Heart left ventricle (tissue), 16 donors: ENCODE measurements around the gene PRELID3B. TPM values are rescaled to one million over a fixed set of nuclear protein-coding genes. Genes with fewer than 3 reads are reported as not detected.

Experiments
- ATAC-seq, 4 donors: fragments of 200-7000 bp; cut with Tn5 transposase; one replicate each; pipeline ENCODE4 v1.9.1; 2020 to 2022; ENCODE audit warnings: moderate library complexity in 4 of 4, mild to moderate bottlenecking in 3 of 4, moderate number of reproducible peaks in 1 of 4
- DNase-seq, 5 donors: peaks; one replicate each; pipeline ENCODE4 v3.0.0-alpha.2; 2020
- H3K27ac ChIP-seq, 12 donors: fragments of 200-600 bp; sonication (generic) in 4 of 12; one replicate each; pipeline versions ENCODE4 v1.5.0 to v1.8.0; 2016 to 2022; ENCODE audit warnings: mild to moderate bottlenecking in 2 of 12
- H3K27me3 ChIP-seq, 9 donors: fragments of 200-600 bp; sonication (generic) in 2 of 9; one replicate each; pipeline versions ENCODE4 v1.5.1 to v1.8.0; 2016 to 2022; ENCODE audit warnings: mild to moderate bottlenecking in 3 of 9
- H3K36me3 ChIP-seq, 9 donors: fragments of 200-600 bp; sonication (generic) in 2 of 9; one replicate each; pipeline versions ENCODE4 v1.5.0 to v1.8.0; 2018 to 2022; ENCODE audit warnings: mild to moderate bottlenecking in 2 of 9
- H3K4me1 ChIP-seq, 12 donors: fragments of 200-600 bp; sonication (generic) in 4 of 12; one replicate each; pipeline versions ENCODE4 v1.5.0 to v1.8.0; 2016 to 2022; ENCODE audit warnings: mild to moderate bottlenecking in 3 of 12
- H3K4me3 ChIP-seq, 12 donors: fragments of 200-600 bp; sonication (generic) in 4 of 12; one replicate each; pipeline versions ENCODE4 v1.5.0 to v1.8.0; 2017 to 2022; ENCODE audit warnings: mild to moderate bottlenecking in 9 of 12, moderate library complexity in 4 of 12
- H3K9me3 ChIP-seq, 12 donors: fragments of 200-600 bp; sonication (generic) in 4 of 12; one replicate each; pipeline versions ENCODE4 v1.5.0 to v1.8.0; 2016 to 2022; ENCODE audit warnings: mild to moderate bottlenecking in 1 of 12
- CTCF ChIP-seq, 12 donors: fragments of 200-600 bp; sonication (generic) in 4 of 12; IDR thresholded peaks; one replicate each; pipeline versions ENCODE4 v1.5.0 to v1.8.0; 2018 to 2022; ENCODE audit warnings: antibody characterized with exemption in 12 of 12, mild to moderate bottlenecking in 5 of 12
- POLR2A ChIP-seq, 2 donors: fragments of 450-650 bp; IDR thresholded peaks; one replicate each; pipeline ENCODE4 v1.6.1; 2017; ENCODE audit warnings: antibody characterized with exemption in 2 of 2, mild to moderate bottlenecking in 2 of 2, moderate library complexity in 2 of 2
- WGBS, 4 donors: extraction: QIAGEN DNeasy Blood & Tissue Kit in 2 of 4; methylation state at CpG; one replicate each; pipeline versions ENCODE4 v1.1.5 to v1.1.7; 2013 to 2018; 5-methylcytosine and 5-hydroxymethylcytosine counted together
- intact Hi-C, 10 donors: fragments of 100-400 bp; cut with DNase I; formaldehyde crosslinking; loops; one replicate each; pipeline versions ENCODE4 v1.11.1 to v1.14.2; 2022
- polyA plus RNA-seq, 2 donors: library from polyadenylated mRNA; stranded (reverse); fragments of 200-250 nt; gene quantifications; one replicate each; pipeline ENCODE4 v1.2.3, GENCODE V29; 2013
- total RNA-seq, 9 donors: library from RNA; depleted of rRNA in 2 of 9; stranded (reverse); fragments of >200 nt in 2 of 9; fragmentation: NEBNext Ultra II Directional in 3 of 9; extraction: Animal tissue kit (Norgen Biotek cat#: 25700) in 3 of 9; gene quantifications; one replicate each; pipeline versions ENCODE4 v1.1.0 to v1.2.4, GENCODE V29; 2016 to 2023
- donor health status: ischemic (EF 13 %, LVEDD 7.1; RV severe dilation, severe dysfunction).
- donor health status: healthy with polysubstance abuse.
- donor health status: DM: no; HTN: yes; CAD: no.
- donor health status: DM: no; HTN: no; CAD: no.
- donor health status: ischemic (EF 25% LVEDD 6.9; RV normal size, moderate dysfunction).
- donor health status: ischemic (EF 25% LVEDD 5.7; RV mildly dilated, moderate dysfunction).
- donor health status: healthy.
- donor health status: DM: yes; HTN: yes; CAD: no.
- donor health status: ischemic (EF 35%, LVEDD 5.7; RV mildly dilated, moderate dysfunction).
- donor health status: nonischemic (EF 11% LVEDD 7.7; RV severe dilation, severe dysfunction).
- donor health status: DM: yes; HTN: yes; CAD: no.
- donor health status: PGD.
- donor health status: ischemic (EF 29% LVEDD 5.4; RV normal size, mild dysfunction).
- donor health status: nonischemic (EF 23%, LVEDD 6.1; RV moderate dilation, normal function).

PRELID3B gene
- total and polyA plus RNA-seq, 11 donors: 14.1 to 51.0 (median 43.2) TPM

- peak overlapping the region in 2 of 12 donors; percentile 20 to 37 for H3K27ac ChIP-seq
- no peak for TF ChIP-seq POLR2A (IDR thresholded peaks at IDR 0.05)
- TF ChIP-seq CTCF (IDR thresholded peaks at IDR 0.05): no peak
- peaks cover 7 to 100% (median 100%) of the 10 kb centered on the region in 9 donors for H3K36me3 ChIP-seq
- peak in 2 of 5 donors; percentile 13 to 17 for DNase-seq
- peak in 1 of 4 donors; percentile 7 for ATAC-seq
- intact Hi-C loops: no loop called here
- WGBS, 4 donors: 87 to 89% (median 89%) methylated on average over 22 to 23 of the region's 23 CpGs
- H3K9me3 ChIP-seq: no peaks in the 10 kb centered on the region
- H3K4me1 ChIP-seq: peaks cover 0 to 14% (median 0%) of the 10 kb centered on the region in 12 donors
- no peaks in the 10 kb centered on the region for H3K27me3 ChIP-seq
- H3K4me3 ChIP-seq: no peak overlapping the region
Observed at GRCh38 chr20:58993332-58994248, 49.0 kb downstream of the PRELID3B start.

GRCh38 chr20:58992911-58993310, 49.7 kb downstream of the PRELID3B start:
- WGBS, 4 donors: 79 to 95% (median 90%) methylated on average over 3 of the region's 3 CpGs
- H3K4me3 ChIP-seq: no peak overlapping the region
- no peaks in the 10 kb centered on the region for H3K9me3 ChIP-seq
- H3K27ac ChIP-seq: no peak overlapping the region
- peaks cover 7 to 100% (median 100%) of the 10 kb centered on the region in 9 donors for H3K36me3 ChIP-seq
- H3K27me3 ChIP-seq: no peaks in the 10 kb centered on the region
- DNase-seq (peak in 1 of 5 donors; percentile 2), ATAC-seq (no peak)
- intact Hi-C loops: no loop called here
- peaks cover 0 to 14% (median 0%) of the 10 kb centered on the region in 12 donors for H3K4me1 ChIP-seq
- TF ChIP-seq CTCF (IDR thresholded peaks at IDR 0.05) (no peak), POLR2A (IDR thresholded peaks at IDR 0.05) (no peak)

GRCh38 chr20:58991715-58992114, 50.9 kb downstream of the PRELID3B start:
- no peak for ATAC-seq
- Histone ChIP-seq H3K27me3 (no peaks in the 10 kb centered on the region), H3K36me3 (peaks cover 7 to 100% (median 100%) of the 10 kb centered on the region in 9 donors), H3K4me1 (peaks cover 0 to 14% (median 0%) of the 10 kb centered on the region in 12 donors), H3K27ac (no peak overlapping the region), H3K9me3 (no peaks in the 10 kb centered on the region), H3K4me3 (no peak overlapping the region)
- peak in 1 of 5 donors; percentile 8 for DNase-seq
- intact Hi-C loops: no loop called here
- TF ChIP-seq CTCF (IDR thresholded peaks at IDR 0.05) (no peak), POLR2A (IDR thresholded peaks at IDR 0.05) (no peak)
- WGBS, 4 donors: 81 to 84% (median 82%) methylated on average over 9 of the region's 9 CpGs

GRCh38 chr20:58990651-58991445, 51.7 kb downstream of the PRELID3B start:
- TF ChIP-seq POLR2A (IDR thresholded peaks at IDR 0.05) (no peak), CTCF (IDR thresholded peaks at IDR 0.05) (no peak)
- no peak overlapping the region for H3K27ac ChIP-seq
- no peaks in the 10 kb centered on the region for H3K27me3 ChIP-seq
- WGBS, 4 donors: 88 to 97% (median 93%) methylated on average over 14 of the region's 14 CpGs
- intact Hi-C loops: no loop called here
- no peak overlapping the region for H3K4me3 ChIP-seq
- ATAC-seq (no peak), DNase-seq (peak in 2 of 5 donors; percentile 4 to 19)
- peaks cover 0 to 21% (median 0%) of the 10 kb centered on the region in 12 donors for H3K4me1 ChIP-seq
- H3K36me3 ChIP-seq: peaks cover 7 to 100% (median 99%) of the 10 kb centered on the region in 9 donors
- no peaks in the 10 kb centered on the region for H3K9me3 ChIP-seq
